Activated CD4-positive, CD25-positive, alpha-beta regulatory T cell treated with anti-CD3 and anti-CD28 coated beads, Interleukin-2, amount 50 U/mL, for 72 hours (primary cell): ENCODE results near the gene ADAMTS5.

ENCODE experiments used
- DNase-seq: peaks from one replicate; pipeline ENCODE4 v3.0.0; 2021

The ADAMTS5 gene

GRCh38 chr21:26946744-26947446 lies 20.0 kb downstream of the ADAMTS5 start:
- DNase-seq = no peak

- no peak for DNase-seq
Measured at GRCh38 chr21:26945916-26946675, 20.8 kb downstream of the ADAMTS5 start.

DNA sequence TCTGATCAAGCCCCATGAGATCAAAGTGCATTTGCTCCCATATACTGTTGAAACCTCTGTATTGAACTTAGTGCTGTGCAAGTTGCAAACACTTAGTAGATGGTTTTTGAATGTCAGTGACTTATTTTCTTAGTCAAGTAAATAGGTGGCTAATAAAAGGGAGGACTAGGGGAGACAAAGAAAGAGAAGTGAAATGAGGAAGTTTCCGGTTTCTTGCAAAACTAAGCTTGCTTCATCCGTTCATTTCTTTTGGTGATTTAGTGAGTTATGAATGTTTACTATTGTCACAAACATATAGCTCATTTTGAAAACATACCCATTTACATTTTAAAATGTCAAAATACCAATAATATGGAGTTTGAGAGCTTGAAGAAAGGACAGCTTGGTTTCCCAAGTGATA lies 23.0 kb downstream of the ADAMTS5 start:
- no peak for DNase-seq

- no peak for DNase-seq
Measured at GRCh38 chr21:26941421-26941820, 25.5 kb downstream of the ADAMTS5 start.

DNA sequence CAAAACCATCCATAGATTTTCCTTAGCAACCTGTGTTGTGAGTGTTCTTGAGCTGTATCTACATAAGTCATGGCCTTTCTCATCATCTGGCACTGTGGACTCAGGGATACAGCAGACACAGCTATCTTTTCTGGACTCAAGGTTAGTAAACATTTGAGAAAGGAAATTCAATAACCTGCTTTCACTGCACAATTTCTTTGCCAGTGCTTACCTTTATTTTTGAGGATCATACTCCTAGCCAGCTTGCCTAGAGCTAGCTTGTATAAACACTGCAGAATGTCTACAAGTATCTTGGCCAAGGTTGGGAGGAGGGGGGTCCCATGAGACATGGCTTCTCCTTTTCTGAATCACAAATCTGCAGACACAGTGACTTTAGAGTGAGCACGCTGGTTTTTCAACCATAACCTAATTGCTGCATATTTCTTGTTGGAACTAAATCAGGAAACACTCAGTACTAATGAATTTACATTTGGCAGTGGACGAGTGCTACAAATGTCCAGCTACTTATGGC lies 27.2 kb downstream of the ADAMTS5 start:
- DNase-seq = no peak

GRCh38 chr21:26936641-26937040 lies 30.2 kb downstream of the ADAMTS5 start:
- no peak for DNase-seq

DNA sequence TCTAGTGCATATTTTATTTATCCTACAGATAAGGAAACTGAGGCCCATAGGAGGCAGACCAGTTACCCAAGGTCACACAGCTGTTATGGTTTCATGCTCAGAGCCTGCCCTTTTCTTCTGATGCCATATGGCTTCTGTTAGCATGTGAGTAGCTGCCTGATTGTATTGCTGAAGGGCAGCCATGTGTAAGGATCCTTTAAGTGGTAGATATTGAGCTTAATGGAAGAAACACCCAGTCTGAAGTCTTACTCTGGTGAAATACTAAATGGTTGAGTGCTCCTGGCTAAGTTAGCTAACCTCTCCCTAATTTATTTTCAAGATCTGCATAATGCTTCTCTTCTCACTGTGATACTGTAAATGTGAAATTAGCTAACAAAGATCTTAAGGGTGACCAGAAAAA lies 30.9 kb downstream of the ADAMTS5 start:
- no peak for DNase-seq

DNA sequence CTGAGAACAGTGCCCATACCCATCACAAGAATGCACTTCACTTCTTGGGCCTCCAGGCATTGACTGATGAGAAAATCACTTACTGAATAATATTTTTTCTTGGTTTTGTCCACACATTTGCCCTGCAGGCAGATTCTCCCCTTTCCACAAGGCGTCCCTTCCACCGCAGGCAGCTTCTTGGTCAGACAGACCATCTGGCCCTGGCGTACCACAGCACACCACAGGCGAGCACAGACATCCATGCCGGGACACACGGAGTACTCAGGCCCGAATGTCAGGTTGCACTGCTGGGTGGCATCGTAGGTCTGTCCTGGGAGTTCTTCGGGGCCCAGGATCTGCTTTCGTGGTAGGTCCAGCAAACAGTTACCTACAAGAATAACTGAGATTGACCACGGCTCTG lies 32.5 kb downstream of the ADAMTS5 start:
- no peak for DNase-seq

DNA sequence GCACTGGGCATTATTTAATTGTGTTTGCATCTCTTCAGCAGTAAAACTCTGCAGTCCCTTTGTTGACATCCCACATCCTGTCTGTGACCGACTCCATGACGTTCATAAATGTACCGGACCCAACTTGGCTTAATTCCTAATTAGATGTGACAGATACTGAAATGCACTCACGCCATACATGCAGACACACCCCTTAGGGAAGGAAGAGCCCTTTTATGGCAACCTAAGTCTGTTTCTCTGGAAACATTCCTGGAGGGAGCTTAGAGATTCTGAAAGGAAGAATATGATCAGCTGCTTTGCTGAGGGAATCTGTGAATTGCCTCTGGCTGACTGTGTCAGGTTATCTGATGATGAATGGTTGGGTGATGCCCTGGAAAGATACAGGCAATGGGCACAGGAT lies 33.4 kb downstream of the ADAMTS5 start:
- no peak for DNase-seq

DNA sequence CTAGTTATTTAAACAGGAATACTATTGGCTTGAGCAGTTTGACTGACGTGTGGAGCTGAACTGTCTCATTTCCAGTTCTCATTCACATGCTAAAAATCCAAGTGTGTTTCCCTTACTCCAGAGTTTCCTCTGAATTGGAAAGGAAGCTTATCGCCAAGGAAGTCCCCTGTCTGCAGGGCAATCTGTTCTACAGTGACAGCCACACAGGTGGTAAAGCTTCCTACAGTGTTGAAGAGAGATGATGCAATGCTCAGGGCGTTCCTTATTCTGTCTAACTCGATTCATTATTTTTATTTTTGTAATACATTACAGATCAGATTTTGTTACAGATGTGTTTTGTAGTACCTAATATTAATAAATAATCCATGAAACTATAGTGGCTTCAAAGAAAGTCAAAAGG lies 41.3 kb downstream of the ADAMTS5 start:
- DNase-seq = no peak

DNA sequence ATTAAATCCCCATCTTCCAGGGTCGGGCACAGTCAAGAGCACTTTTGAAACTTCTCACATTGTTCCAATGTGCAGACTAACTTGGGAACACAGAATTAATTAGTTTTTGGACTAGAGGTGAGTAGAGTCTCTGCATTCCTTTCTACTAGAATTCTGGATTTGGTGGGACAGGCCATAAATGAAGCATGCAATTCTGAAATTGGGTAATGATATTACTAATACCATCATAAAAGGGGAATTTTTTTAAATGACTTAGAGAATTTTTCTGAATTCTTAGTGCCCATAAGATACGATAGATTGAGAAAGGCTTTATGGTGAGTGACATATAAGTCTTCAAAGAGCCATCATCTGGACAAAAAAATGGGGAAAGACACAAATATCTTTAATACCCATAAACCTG lies 41.8 kb downstream of the ADAMTS5 start:
- DNase-seq = no peak

GRCh38 chr21:26923986-26924385 lies 42.9 kb downstream of the ADAMTS5 start:
- no peak for DNase-seq

DNA sequence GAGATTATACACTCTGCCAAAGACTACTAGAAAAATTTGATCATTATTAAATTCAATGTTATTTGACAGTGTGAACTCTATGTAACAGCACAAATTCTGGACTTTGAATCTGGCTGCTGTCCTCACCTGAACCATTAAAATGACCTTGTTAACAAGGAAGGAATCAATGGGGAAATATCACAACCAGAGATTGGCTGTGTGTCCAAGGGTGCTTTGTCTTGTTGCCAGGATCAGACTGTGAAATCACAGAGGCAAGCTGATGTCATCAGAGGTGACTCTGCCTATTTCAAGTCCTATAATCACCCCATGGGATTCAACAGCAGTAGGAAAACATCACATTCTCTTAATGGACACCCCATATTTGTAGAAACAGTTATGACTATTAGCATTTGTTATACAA lies 46.8 kb downstream of the ADAMTS5 start:
- DNase-seq = no peak

GRCh38 chr21:26918323-26919079 lies 48.4 kb downstream of the ADAMTS5 start:
- no peak for DNase-seq

DNA sequence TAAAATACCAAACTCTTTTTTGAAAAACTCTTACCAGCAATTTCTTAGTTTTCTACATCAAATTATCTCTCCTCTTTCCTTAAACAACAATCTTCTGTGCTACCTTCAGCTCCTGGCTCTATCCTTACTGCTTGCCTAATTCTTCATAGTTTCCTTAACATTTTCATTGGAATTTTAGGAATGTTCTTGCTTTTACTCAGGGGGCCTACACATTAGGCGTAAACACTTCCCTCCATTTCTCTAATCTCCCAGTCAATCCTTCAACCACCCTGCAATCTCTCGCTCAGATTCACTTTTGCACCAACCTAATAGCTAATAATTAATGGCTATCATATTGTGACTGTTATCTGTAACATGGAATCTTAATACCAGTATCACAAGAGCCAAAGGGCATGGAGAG lies 50.1 kb downstream of the ADAMTS5 start:
- no peak for DNase-seq

GRCh38 chr21:26914557-26914956 lies 52.3 kb downstream of the ADAMTS5 start:
- no peak for DNase-seq

DNA sequence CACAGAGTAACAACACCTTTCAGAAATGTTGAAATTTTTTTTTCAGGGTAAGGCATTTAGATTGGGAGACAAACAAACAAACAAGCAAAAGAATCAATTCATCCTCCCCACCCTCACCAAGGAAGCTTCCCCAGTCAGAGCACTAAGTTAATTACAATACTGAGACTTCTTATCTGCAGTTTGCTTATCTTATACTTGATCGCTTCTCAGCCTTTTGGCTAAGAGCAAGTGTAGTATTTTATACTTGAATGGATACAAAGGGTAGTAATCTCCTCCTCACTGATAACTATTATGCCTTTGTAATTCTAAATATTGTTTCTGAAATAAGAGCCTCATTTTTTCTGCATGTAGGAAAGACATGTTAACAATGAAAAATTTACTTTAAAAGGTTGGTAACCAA lies 54.4 kb downstream of the ADAMTS5 start:
- no peak for DNase-seq

GRCh38 chr21:26909972-26910371 lies 56.9 kb downstream of the ADAMTS5 start:
- no peak for DNase-seq

GRCh38 chr21:26900980-26901379 lies 65.9 kb downstream of the ADAMTS5 start:
- DNase-seq = no peak

DNA sequence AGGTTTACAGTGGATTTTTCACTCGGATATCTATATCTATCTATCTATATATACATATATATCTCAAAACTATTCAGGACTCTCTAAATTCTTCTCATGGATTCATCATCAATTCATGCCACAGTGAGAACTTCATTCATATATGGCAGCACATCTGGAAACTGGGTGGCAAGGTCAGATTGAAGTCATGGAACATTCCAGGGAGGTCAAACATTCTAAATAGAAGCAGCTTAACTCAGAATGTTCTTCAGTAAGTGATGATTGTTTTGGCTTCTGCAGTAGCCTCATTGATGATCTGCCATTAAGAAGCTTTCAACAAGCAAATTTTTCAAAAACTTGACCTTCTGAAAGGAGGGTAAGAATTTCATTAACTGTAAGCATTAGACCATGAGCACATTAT lies 74.7 kb downstream of the ADAMTS5 start:
- no peak for DNase-seq

GRCh38 chr21:26888931-26889330 lies 78.0 kb downstream of the ADAMTS5 start:
- DNase-seq = no peak

DNA sequence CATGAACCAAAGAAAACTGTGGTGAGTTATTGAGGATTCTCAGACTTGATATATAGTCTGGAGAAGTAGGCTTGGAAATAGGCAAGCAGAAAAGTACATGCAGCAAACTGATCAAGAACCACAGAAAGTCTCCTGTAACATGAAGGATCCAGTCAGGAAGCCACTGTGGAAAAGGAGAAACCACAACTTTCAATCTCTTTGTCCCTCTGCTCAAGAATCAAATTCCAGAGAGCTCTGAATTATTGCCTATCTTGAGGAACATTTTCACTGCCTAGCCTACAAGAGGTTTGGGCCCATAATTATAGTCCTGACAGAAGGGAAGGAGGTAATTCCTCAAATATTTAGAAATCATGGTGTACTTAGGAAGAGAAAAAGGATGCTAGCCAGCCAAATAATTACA lies 78.6 kb downstream of the ADAMTS5 start:
- no peak for DNase-seq

GRCh38 chr21:26887251-26887650 lies 79.6 kb downstream of the ADAMTS5 start:
- DNase-seq = no peak

DNA sequence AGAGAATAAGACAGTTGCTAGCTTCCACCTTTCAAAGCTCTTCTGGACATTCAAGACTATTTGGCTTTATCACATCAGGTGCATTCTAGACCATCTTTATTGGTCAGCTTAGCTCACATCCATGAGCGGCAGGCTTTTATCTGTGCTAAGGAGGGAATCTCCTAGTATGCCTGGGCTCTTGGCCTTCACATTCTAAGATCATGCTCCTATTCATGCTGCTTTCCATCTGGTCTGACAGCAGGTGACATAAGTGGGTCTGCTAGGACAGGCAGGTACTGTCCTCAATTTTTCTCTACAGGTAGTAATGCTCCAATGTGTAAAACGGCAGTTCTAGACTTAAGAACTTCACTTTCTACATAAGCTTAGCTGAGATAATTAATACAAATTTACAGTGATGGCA lies 82.5 kb downstream of the ADAMTS5 start:
- no peak for DNase-seq
